ENCODE data around the gene CLTCL1. TPM values are rescaled to one million over a fixed set of nuclear protein-coding genes. Genes with fewer than 3 reads are reported as not detected.

Gene CLTCL1
- total RNA-seq, 1 donor: 7.1 TPM

- no peak for TF ChIP-seq CTCF (IDR thresholded peaks at IDR 0.05; ENCODE audit: insufficient read depth, low read length)
- H3K4me3 ChIP-seq (ENCODE audit: low read depth, low read length): no peak overlapping the region
- DNase-seq (ENCODE audit: low read depth): no peak
These were observed 149.1 kb downstream of the CLTCL1 start for GRCh38 chr22:19142394-19142793.

- TF ChIP-seq CTCF (IDR thresholded peaks at IDR 0.05; ENCODE audit: insufficient read depth, low read length): no peak
- H3K4me3 ChIP-seq (ENCODE audit: low read depth, low read length): no peak overlapping the region
- DNase-seq (ENCODE audit: low read depth): no peak
These were observed 151.5 kb downstream of the CLTCL1 start for GRCh38 chr22:19139974-19140373.

- no peak for DNase-seq (ENCODE audit: low read depth)
- no peak for TF ChIP-seq CTCF (IDR thresholded peaks at IDR 0.05; ENCODE audit: insufficient read depth, low read length)
- no peak overlapping the region for H3K4me3 ChIP-seq (ENCODE audit: low read depth, low read length)
These were observed 152.5 kb downstream of the CLTCL1 start for GRCh38 chr22:19139001-19139356.

- no peak for DNase-seq (ENCODE audit: low read depth)
- TF ChIP-seq CTCF (IDR thresholded peaks at IDR 0.05; ENCODE audit: insufficient read depth, low read length): no peak
- H3K4me3 ChIP-seq (ENCODE audit: low read depth, low read length): no peak overlapping the region
These were observed 153.1 kb downstream of the CLTCL1 start for GRCh38 chr22:19138217-19139000.

- no peak overlapping the region for H3K4me3 ChIP-seq (ENCODE audit: low read depth, low read length)
- no peak for DNase-seq (ENCODE audit: low read depth)
- TF ChIP-seq CTCF (IDR thresholded peaks at IDR 0.05; ENCODE audit: insufficient read depth, low read length): no peak
These were observed 153.9 kb downstream of the CLTCL1 start for GRCh38 chr22:19137384-19138216.

GRCh38 chr22:19136915-19137314 is 154.6 kb downstream of the CLTCL1 start:
- no peak overlapping the region for H3K4me3 ChIP-seq (ENCODE audit: low read depth, low read length)
- no peak for DNase-seq (ENCODE audit: low read depth)
- no peak for TF ChIP-seq CTCF (IDR thresholded peaks at IDR 0.05; ENCODE audit: insufficient read depth, low read length)

Data from fibroblast of the aortic adventitia (primary cell).